Measurements from ENCODE around the gene SYS1. TPM values are rescaled to one million over a fixed set of nuclear protein-coding genes. Genes with fewer than 3 reads are reported as not detected.

SYS1 gene
- total RNA-seq, 1 experiment from 2014 or later, result 38.8 TPM

DNA sequence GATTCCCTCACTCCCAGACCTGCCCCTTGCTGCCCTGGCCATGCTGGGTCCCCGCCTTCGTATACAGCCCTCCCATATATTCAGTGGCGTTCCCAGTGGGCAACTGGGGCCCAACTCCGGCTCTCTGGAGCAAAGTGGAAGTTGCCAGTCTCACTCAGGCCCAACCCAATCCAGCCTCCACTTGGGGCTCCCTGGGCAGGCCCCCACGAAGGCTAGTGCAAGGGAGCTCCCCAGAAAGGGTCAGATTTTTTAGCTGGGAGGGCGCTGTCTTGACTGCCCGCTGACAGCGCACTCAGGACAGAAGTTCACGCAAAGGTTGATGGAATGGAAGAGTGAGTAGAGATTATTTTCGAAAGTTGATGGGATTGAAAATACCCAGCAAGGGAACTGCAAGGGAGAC is 9.3 kb downstream of the SYS1 start:
- H3K27ac ChIP-seq, result no peak overlapping the region
- H3K36me3 ChIP-seq (ENCODE audit: low read depth), result peaks cover 7% of the 10 kb centered on the region; the same call in 1 of the 2 replicates
- no peak overlapping the region for H3K4me3 ChIP-seq
- H3K79me2 ChIP-seq (ENCODE audit: low read depth), result no peaks in the 10 kb centered on the region
- no peaks in the 10 kb centered on the region for H3K4me1 ChIP-seq (replicated peaks; ENCODE audit: insufficient read depth)
- POLR2A ChIA-PET (ENCODE audit: unreplicated experiment), result no interaction called here
- no peak overlapping the region for H2AFZ ChIP-seq
- BruUV-seq (replicated peaks), result no TSS peak
- H3K9me2 ChIP-seq (ENCODE audit: insufficient read depth), result no peaks in the 10 kb centered on the region
- TF ChIP-seq CTCF (conservative IDR thresholded peaks at IDR 0.05) (no peak), EZH2 (IDR thresholded peaks at IDR 0.05; ENCODE audit: low read depth) (no peak)
- CTCF ChIA-PET, result interaction anchor here (0.6 to 2.8 kb wide), 2 partner anchors 65 to 145 kb away, joined by 10 to 48 read pairs; no protein-coding TSS in a partner anchor
- H3K4me2 ChIP-seq, result no peak overlapping the region
- H3F3A ChIP-seq (ENCODE audit: insufficient read depth, low read depth), result peaks cover 3% of the 10 kb centered on the region; the same call in 1 of the 2 replicates
- intact Hi-C loops (cut with micrococcal nuclease; ENCODE audit: unreplicated experiment), result no loop called here
- DNase-seq, result no peak
- H3K27me3 ChIP-seq (ENCODE audit: insufficient read depth, low read depth), result no peaks in the 10 kb centered on the region
- no peaks in the 10 kb centered on the region for H3K9me3 ChIP-seq (ENCODE audit: insufficient read depth, low read depth)
- H4K20me1 ChIP-seq (ENCODE audit: insufficient read depth), result no peaks in the 10 kb centered on the region

GRCh38 chr20:45372646-45373352 is 9.8 kb downstream of the SYS1 start:
- peaks cover 3% of the 10 kb centered on the region; the same call in 1 of the 2 replicates for H3F3A ChIP-seq (ENCODE audit: insufficient read depth, low read depth)
- H3K9me2 ChIP-seq (ENCODE audit: insufficient read depth), result no peaks in the 10 kb centered on the region
- no peak overlapping the region for H3K4me3 ChIP-seq
- TF ChIP-seq EZH2 (IDR thresholded peaks at IDR 0.05; ENCODE audit: low read depth) (no peak), CTCF (conservative IDR thresholded peaks at IDR 0.05) (no peak)
- ChIA-PET CTCF (interaction anchor here (0.6 to 2.8 kb wide), 5 partner anchors 10 to 398 kb away, joined by 4 to 48 read pairs (median 8); partner anchors contain the start of gene SYS1), POLR2A (ENCODE audit: unreplicated experiment) (interaction anchor here (0.6 kb wide), 2 partner anchors 50 to 128 kb away, joined by 3 to 12 read pairs; no protein-coding TSS in a partner anchor)
- H3K27me3 ChIP-seq (ENCODE audit: insufficient read depth, low read depth), result no peaks in the 10 kb centered on the region
- H3K27ac ChIP-seq, result no peak overlapping the region
- no peaks in the 10 kb centered on the region for H3K4me1 ChIP-seq (replicated peaks; ENCODE audit: insufficient read depth)
- H3K79me2 ChIP-seq (ENCODE audit: low read depth), result no peaks in the 10 kb centered on the region
- no peak overlapping the region for H2AFZ ChIP-seq
- H3K9me3 ChIP-seq (ENCODE audit: insufficient read depth, low read depth), result no peaks in the 10 kb centered on the region
- H4K20me1 ChIP-seq (ENCODE audit: insufficient read depth), result no peaks in the 10 kb centered on the region
- H3K4me2 ChIP-seq, result no peak overlapping the region
- intact Hi-C loops (cut with micrococcal nuclease; ENCODE audit: unreplicated experiment), result loop anchor here (1.0 kb wide), 1 partner anchor 47 kb away; no protein-coding TSS in a partner anchor
- BruUV-seq (replicated peaks), result no TSS peak
- no peak for DNase-seq
- H3K36me3 ChIP-seq (ENCODE audit: low read depth), result peaks cover 7% of the 10 kb centered on the region; the same call in 1 of the 2 replicates

DNA sequence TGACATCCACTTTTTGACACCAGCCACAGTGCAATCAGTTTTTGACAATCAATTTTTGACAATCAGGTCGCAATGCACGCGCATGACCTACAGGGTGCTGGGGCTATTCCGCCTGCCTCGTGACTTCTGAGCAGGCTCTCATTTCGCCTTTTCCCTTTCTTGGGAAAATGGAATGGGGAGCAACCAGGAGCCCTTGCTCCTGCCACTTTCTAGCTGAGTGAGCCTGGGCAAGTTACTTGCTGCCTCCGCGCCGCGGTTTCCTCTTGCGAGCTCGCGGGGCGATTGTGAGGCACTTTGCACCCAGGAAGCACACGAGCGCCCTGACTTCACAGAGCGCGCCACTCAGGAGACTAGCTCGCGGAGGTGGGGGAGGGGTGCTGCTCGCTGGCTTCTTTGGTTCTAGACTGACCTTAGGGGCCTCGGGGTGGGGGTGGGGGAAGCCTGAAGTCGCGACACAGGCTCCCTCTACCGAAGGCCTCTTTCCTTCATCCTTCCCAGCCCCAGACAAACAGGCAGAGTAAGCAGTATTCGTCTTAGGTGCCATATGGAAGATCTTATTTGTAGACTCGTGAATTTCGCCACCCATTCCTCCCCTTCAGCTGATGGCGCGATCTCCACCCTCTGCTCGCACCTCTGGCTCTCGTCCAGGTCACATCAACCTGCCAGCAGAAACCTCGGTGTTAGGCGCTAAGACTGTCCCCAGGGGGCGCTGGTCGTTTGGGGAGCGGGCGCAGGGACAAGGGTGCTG is 10.6 kb downstream of the SYS1 start:
- H3K9me2 ChIP-seq (ENCODE audit: insufficient read depth), result no peaks in the 10 kb centered on the region
- ChIA-PET POLR2A (ENCODE audit: unreplicated experiment) (no interaction called here), CTCF (interaction anchor here (0.5 to 2.8 kb wide), 10 partner anchors 11 to 716 kb away, joined by 3 to 48 read pairs (median 4); partner anchors contain the start of gene SYS1)
- intact Hi-C loops (cut with micrococcal nuclease; ENCODE audit: unreplicated experiment), result loop anchor here (1.0 to 2.0 kb wide), 3 partner anchors 46 to 397 kb away; no protein-coding TSS in a partner anchor
- no peaks in the 10 kb centered on the region for H3K4me1 ChIP-seq (replicated peaks; ENCODE audit: insufficient read depth)
- no peaks in the 10 kb centered on the region; the same call in 1 of the 2 replicates for H3F3A ChIP-seq (ENCODE audit: insufficient read depth, low read depth)
- H3K79me2 ChIP-seq (ENCODE audit: low read depth), result no peaks in the 10 kb centered on the region
- DNase-seq, result peak; percentile 57 to 87
- 0 out of 2 replicates have a peak, but pooled peaks cover 1% of the 10 kb centered on the region for H3K36me3 ChIP-seq (ENCODE audit: low read depth)
- no peaks in the 10 kb centered on the region for H3K27me3 ChIP-seq (ENCODE audit: insufficient read depth, low read depth)
- H3K4me3 ChIP-seq, result no peak overlapping the region
- no peak overlapping the region for H3K4me2 ChIP-seq
- BruUV-seq (replicated peaks), result no TSS peak
- TF ChIP-seq EZH2 (IDR thresholded peaks at IDR 0.05; ENCODE audit: low read depth), result no peak
- TF ChIP-seq CTCF (conservative IDR thresholded peaks at IDR 0.05), result peak; percentile 76
- H4K20me1 ChIP-seq (ENCODE audit: insufficient read depth), result no peaks in the 10 kb centered on the region
- H3K27ac ChIP-seq, result no peak overlapping the region
- no peak overlapping the region for H2AFZ ChIP-seq
- H3K9me3 ChIP-seq (ENCODE audit: insufficient read depth, low read depth), result no peaks in the 10 kb centered on the region
